SKM-1 treated with dmso at 0.1 percent for 144 hours (cell line): Measurements from ENCODE around the gene PDE7B.

Source experiments
- DNase-seq: peaks from one replicate; lab custom pipeline; 2025; ENCODE audit not compliant: unreplicated experiment; lab: John Stamatoyannopoulos, UW

Gene PDE7B

DNA sequence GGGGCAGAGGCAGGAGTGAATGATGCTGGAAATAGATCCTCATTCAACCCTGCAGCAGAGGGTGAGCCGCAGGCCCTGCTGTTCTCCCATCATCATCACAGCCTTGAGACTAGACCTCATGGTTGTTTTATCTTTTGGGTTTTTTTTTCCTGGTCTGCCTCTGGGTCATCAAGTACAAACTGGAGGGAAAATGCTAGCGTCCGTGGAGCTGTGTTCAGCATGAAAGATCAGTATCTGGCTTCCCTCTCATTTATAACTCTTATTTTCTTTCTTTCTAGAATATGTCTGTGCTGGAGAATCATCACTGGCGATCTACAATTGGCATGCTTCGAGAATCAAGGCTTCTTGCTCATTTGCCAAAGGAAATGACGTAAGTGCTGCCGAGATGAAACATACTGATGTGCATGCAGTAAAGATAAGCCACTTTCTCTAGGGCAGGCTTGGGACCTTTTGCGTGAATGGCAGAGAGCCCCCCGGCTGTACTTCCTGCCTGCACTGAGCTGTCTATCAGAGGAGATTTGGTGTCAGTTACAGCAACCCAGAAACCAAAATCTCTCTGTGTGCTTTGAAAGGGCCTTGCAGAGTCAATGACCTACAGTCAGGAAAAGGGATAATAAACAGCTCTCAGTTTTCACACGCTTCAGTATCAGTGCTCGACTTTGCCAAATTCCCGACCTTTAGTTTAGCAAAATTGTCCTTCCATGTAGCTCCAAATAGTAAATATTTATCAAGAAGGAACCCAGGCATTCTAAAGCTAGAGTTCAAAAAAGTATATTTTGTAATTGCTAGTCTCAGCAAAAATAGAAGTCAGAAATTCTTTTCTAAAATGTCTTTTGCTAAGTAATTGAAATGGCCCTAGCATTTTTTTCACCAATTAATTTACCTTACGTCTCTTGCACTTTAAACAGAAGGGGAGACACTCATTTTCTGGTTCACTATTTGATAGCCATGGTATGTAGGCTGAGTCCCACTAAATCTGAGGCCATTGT lies 322.3 kb downstream of the PDE7B start:
- DNase-seq = no peak

DNA sequence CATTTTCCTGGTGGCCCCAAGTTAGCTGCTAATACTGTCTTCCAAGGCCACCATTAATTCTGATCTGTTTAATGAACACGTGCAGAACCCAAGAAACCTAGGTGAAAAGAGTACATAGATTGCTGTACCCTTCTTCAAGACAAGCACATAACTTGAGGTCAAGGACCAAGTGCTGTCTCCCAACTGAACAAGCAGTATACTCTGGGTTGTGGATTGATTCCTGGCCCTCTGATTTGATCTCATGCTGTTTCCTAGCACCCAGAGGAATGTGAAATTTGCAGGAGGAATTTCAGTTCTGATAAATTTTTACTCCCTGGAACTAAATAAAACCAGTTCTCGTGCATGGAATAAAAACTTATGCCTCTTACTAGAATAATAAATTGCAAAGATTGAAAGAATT lies 323.0 kb downstream of the PDE7B start:
- no peak for DNase-seq

DNA sequence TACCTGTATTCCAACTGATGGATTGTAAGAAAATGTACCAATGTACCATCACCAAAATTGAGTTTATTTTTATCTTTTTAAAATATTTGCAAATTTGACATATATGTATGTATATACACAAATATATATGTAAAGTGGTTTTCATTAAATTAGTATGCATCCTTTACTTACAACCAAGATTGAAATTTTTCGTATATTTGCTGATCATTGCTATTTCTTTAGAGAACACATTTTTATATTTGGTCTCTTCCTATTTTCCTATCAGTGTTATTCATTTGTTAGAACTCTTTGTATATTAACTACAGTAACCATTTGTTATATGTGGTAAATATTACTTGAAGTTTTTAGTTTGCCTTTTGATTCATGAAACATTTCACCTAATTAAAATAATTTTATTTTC lies 324.4 kb downstream of the PDE7B start:
- DNase-seq = no peak

DNA sequence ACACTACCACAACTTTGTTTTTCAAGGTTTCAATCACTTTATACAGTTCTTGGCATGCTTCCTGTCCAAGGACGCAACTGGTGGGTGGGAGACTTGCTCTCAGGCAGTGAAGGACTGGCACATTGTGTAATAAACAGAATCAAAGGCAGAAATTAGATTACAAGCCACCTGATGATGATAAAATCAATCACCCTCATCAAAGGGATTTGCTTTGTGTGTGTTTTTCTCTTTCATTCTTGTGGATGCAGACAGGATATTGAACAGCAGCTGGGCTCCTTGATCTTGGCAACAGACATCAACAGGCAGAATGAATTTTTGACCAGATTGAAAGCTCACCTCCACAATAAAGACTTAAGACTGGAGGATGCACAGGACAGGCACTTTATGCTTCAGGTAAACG lies 327.2 kb downstream of the PDE7B start:
- DNase-seq = no peak

DNA sequence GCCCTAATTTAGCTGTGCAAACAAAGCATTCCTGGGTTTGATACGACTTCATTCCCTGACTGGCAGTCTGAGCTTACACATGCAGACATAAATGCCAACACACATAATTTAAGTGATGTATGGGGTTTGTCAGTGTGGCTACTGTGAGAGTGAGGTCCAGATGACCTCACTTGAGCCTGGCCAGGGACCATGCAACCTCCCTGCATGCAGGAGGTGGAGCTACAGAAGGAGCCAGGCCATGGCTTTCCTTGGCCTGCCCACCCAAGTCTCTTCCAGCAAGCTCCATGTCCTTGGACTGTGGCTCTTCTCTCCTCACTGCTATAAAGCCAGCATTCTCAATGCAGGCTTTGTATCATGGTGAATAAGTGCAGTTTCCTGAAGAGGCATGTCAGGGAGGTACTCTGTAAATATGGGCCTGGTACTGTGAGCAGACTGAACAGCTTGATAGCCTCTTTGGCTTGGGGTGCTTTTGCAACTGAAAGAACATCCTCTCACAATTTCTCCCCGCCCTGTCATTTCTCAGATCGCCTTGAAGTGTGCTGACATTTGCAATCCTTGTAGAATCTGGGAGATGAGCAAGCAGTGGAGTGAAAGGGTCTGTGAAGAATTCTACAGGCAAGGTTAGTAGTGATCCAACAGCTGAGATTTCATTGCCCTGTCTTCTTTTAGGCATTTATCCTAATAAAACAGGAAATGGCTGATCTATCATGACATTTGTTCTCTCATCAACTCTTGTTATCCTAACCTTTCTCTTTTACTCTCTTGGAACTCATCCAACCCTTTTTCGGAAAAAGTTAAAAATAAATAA lies 329.4 kb downstream of the PDE7B start:
- DNase-seq = no peak

DNA sequence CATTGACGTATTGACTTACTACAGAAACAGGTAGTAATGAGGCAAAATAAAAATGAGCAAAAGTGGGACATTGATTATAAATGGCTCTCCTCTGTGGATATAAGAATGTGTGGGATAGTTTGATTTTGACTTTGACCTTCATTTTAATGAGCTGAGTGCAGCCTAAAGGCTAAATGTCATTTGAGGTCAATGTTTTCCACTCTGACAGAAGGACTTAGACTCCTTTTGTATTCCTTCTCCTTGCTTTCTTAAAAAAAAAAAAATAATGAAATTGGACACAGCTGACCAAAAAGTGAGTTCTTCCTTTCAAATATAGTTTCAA lies 330.0 kb downstream of the PDE7B start:
- no peak for DNase-seq

DNA sequence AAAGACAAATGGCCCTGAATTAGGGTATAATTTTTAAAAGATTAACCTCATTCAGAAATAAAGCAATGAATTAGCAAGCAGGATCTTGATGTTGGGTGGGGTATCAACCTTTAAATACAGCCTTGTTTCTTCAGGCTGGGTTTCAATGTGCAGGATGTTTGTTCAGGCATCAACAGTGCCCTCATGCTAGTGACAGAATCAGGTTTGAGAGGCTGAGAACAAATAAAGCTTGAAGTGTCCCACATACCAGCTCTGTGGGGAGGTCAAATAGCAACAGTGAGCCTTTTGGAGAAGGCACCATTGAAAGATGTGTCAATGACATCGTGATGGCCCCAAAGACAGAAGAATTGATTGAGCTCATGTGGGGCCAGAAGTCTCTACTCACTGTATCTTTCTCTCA lies 330.4 kb downstream of the PDE7B start:
- no peak for DNase-seq

DNA sequence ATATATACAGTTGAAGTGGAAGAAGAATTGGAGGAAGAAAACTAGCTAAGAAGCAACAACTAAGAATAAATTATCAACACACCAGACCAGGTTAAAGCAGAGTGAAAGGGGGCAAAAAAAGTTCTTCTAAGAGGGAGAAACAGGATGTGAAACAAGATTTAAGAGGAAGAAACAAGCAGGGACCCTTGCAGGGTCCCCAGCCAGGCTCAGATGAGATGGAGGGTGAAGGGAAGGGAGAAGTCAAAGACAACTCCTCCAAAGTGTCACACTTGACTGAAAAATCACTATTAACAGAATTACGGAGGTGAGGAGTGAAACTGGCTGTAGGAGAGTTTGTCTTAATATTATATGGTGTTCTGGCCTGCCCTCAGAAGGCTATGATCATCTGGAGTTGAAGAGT lies 333.2 kb downstream of the PDE7B start:
- DNase-seq = no peak

DNA sequence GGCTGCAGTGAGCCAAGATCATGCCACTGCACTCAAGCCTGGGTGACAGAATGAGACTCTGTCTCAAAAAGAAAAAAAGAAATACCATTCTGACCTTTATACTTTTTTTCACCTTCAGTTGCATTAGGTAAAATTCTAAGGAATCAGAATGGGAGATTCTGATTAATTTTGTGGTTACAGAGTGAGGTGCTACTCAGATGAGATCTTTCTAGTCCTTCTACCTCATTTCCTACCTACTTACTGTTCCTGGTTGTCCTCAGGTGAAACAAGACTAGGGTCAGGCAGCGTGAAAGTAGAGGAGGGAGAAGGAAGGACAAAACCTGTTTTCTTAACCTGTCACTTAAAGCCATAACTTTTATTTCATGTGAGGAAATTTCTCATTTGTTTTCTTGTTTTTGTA lies 334.9 kb downstream of the PDE7B start:
- no peak for DNase-seq

DNA sequence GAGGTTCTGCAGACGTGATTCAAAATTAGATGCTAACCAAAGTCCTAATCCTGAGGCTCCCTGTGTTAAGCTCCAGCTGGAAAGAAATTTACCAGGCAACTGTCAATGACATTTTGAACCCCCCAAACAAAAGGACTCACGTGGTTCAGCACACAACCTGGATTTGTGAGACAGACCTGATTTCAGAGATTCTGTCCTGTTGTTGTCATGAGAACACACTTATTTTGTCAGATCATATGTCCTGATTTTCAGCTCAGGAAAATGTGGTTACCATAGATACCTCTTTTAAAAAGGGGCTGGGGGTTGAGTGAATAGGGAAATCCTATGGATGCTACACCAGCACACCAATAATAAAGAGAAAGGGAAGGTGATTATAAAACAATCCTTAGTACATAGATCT lies 337.0 kb downstream of the PDE7B start:
- DNase-seq = no peak

DNA sequence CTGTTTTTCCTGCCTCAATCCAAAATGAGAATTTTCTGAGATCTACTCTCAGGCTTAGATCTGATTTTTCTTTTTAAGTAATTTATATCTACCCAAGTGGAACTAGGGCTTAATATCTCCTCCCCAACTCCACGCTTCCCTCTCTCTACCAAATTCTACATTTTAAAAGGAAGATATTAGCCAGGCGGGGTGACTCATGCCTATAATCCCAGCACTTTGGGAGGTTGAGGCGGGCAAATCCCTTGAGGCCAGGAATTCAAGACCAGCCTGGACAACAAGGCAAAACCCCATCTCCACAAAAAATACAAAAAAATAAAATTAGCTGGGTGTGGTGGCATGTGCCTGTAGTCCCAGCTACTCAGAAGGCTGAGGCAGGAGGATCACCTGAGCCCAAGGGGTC lies 337.6 kb downstream of the PDE7B start:
- no peak for DNase-seq

DNA sequence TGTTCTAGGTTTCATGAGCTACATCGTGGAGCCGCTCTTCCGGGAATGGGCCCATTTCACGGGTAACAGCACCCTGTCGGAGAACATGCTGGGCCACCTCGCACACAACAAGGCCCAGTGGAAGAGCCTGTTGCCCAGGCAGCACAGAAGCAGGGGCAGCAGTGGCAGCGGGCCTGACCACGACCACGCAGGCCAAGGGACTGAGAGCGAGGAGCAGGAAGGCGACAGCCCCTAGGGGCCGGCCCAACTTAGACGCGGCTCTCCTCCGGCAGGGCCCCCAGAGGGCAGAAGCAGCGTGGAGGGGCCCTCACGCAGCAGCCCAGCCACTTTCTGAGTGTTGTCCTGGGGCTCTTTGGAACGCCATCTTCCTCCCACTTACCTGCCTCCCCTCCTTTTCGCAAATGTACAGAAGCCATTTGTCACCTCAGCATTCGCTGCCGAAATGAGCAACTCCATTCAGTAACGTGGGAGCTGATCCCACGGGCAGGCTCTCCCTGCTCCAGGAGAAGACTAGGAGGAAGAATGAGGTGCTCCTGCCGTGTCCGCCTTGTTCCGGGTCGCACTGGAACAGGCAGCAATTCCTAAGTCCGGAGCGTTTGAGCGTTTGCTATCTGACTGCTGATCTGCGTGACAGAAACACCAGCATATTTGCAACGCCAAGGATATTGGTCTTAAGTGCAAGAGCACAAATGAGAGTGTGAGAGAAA lies 340.3 kb downstream of the PDE7B start:
- no peak for DNase-seq

DNA sequence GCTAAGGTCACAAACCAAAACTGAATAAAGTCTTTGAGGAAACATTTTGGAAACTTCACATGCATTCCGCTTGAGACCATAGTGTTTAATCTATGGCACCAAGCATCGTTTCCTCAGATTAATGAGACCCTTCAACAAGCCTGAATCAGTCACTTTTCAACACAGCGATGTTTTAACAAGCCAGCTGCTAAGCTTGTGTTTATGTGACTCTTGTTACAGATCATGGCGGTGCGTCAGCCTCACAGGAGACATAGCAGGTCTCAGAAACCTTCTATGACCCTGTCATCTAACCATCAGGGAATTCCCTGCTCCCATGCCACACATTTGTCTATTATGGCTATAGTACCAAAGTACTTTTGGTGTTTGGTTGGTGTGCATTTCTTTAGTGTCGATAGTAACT lies 341.4 kb downstream of the PDE7B start:
- no peak for DNase-seq

DNA sequence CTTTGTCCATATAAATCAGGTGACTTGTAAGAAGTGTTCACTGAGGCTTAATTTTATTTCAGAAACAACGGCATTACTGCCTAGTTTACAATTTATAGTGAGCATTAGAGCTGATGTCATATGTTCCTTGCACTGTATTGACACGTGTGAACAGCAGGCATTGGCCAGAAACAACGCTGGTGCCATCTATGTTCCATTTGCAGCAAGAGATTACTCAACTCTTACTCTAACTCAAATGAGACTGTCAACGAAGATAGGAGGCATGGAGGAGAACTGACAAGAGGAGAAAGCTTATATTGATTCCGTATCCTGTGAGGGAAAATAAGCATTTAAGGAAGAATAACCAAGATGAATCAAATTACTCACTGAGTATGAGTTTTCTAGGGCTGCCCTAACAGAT lies 350.2 kb downstream of the PDE7B start:
- no peak for DNase-seq

DNA sequence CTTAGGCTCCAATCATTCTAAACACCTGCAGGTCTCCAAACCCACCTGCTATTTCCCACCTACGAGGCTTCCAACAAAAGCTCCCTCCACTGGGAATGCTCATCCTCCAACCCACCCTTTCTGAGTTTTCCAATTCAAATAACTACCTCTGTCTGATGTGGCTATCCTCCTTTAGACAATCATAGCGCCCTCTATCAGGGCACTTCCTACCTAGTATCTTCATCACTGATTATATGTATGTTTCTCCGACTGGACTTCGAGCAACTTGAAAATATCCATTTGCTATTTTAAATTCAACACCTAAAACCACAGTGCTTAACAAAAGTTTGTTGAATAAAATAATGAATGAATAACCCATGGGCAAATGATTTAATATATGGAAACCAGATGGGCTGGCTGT lies 357.3 kb downstream of the PDE7B start:
- no peak for DNase-seq

DNA sequence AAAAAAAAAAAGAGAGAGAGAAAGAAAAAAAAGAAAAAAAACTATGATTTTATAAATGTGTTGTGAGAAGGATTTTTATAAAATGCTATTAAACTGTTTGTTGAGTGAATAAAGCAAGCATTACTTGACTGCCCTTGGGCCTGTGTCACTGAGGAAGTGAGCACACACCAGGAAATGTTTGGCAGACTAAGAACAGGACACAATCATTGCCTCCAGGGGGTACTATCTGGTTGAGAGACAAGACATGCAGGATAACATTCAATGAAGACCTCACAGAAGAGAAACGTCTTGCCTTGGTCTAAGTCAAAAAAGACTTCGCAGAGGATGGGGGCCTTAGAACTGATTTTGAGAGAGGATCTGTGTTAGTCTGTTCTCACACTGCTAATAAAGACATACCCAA lies 358.0 kb downstream of the PDE7B start:
- no peak for DNase-seq

DNA sequence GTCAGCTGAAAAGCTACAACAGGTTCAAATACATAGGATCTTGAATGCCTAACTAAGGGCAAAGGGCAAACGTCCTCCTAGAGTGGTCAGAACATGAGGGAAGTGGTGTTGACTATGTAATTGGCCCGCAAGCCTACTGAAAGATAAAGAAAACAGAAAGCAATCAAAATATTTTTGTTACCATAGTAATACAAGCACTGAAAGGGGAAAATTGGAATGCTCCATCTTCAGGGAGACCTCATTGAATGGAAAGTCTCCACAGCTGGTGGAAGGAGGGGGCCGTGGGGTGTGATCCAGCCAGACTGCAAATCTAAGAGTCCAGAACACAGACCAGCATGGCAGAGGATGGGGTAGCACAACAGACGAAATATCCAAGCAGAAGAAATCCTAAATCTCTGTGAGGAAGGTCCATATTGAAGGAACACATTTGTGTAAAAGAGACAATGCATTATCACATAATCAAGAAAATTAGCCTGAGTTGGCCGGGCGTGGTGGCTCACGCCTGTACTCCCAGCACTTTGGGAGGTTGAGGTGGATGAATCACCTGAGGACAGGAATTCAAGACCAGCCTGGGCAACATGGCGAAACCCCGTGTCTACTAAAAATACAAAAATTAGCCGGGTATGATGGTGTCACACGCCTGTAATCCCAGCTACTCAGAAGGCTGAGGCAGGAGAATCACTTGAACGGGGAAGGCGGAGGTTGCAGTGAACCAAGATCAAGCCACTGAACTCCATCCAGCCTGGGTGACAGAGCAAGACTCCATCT lies 359.1 kb downstream of the PDE7B start:
- no peak for DNase-seq

DNA sequence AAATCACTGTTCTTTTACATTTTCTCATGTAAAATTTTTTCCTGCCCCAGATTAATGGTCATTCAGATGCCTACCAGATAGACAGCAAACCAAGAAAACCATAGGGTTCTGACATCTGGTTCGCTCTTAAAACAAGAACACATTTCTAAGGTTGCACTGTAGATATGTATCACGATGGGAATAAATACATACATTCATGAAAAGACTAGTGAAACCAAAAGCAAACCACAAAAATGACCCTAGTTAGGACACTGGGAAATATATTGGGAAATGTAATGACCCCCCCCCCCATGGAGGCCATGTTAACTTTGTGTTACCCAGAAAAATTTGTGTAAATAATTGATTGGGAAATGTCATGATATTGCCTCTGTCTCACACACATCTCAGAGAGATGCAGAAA lies 361.1 kb downstream of the PDE7B start:
- no peak for DNase-seq

DNA sequence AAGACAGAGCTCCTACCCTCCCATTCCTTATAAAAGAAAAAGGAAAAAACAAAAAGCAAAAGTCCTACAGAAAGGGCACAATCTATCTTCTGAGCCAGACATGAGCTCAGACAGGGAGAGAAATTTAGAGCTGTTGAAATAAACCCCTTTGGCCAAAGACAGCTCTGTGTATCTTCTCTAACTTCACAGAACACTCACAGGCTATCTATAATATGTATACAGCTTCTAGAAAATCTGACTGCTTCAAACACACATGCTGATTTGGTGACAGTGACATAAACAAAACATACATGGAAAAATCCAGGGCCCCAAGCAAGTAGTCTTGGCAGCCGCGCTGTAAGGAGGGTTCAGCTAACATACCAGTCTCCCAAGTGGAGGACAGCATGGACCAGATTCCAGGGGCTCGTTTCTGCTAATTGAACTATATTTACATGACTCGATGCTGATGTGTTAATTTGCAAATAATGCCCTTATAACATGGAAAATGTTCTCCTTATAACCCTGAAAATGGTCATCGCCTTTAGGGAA lies 361.6 kb downstream of the PDE7B start:
- no peak for DNase-seq

DNA sequence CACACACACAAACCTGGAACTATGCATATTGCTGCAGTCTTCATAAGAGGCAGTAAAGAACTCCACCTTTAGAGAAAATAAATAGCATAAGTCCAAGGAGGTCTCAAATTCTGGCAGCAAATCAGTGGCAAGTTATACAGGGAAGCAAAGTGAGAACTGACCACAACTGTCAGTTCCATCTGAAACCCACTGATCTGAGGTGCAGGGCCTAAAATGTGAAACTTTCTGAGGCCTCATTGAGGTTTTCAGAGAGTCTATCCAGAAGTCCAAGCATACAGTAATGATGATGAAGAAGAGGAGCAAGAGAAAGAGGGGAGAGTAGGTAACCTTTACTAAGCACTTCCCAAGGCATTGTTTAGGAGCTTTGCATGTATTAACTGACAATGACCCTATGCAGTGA lies 362.4 kb downstream of the PDE7B start:
- no peak for DNase-seq
